ENCODE results near the gene CARD9. TPM values are rescaled to one million over a fixed set of nuclear protein-coding genes. Genes with fewer than 3 reads are reported as not detected.
A peak's percentile ranks its signal among the peaks of the same experiment; 100 is the strongest.
"Not testable (repeated sequence)": the region's sequence is repeated elsewhere in the genome, so short reads cannot be mapped to it uniquely, and the experiment has no call there.

Gene CARD9
- total RNA-seq, 3 donors from 2014 or later = 2.2 to 2.4 (median 2.2) TPM

DNA sequence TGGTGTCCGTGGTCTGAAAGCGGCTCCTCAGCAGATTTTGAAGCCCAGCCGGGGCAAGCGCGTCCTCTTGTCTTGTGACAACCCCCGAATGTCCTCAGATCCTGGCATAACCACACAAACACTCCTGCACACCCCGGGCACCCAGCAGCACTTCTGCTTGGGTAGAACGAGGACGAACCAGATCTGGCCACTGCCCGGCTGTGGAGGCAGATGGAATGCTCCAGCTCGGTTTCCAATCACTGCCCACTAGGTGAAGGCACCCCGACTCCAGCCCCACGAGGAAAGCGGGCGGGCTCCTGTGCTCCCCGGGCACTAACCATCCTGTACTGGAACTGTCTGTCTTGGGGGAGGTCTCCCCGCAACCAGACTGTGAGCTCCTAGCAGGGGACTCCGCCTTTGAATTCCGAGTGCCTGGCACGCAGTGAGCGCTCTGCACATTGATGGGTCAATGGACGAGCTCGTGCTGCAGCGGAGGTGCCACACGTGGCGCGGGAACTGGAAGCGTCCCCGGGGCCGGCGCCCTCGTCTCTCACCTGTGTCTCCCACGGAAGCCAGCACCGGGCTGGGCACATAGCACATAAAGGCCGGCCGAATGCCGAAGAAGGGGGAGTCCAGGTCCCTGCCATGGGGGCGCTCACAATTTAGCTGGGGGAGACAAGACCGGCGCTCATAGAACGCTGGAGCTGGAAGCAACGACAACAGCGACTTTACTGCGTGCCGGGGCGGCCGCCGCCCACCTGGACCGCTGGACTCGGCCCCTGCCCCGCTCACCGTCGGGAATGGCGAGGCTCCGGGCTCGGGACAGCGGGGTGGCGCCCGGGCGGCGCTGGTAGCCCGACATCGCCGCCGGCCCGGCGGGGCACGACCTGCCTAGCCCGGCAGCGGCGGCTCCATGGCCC, 36.3 kb upstream of the CARD9 start:
- DNase-seq = peak in 2 of 3 donors; percentile 45 to 63
- ATAC-seq = peak; percentile 58
- H3K36me3 ChIP-seq (ENCODE audit: low read depth) = peaks cover 7% of the 10 kb centered on the region
- peak overlapping the region; percentile 96 for H3K4me3 ChIP-seq
- TF ChIP-seq, protein P1, sequence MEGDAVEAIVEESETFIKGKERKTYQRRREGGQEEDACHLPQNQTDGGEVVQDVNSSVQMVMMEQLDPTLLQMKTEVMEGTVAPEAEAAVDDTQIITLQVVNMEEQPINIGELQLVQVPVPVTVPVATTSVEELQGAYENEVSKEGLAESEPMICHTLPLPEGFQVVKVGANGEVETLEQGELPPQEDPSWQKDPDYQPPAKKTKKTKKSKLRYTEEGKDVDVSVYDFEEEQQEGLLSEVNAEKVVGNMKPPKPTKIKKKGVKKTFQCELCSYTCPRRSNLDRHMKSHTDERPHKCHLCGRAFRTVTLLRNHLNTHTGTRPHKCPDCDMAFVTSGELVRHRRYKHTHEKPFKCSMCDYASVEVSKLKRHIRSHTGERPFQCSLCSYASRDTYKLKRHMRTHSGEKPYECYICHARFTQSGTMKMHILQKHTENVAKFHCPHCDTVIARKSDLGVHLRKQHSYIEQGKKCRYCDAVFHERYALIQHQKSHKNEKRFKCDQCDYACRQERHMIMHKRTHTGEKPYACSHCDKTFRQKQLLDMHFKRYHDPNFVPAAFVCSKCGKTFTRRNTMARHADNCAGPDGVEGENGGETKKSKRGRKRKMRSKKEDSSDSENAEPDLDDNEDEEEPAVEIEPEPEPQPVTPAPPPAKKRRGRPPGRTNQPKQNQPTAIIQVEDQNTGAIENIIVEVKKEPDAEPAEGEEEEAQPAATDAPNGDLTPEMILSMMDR (IDR thresholded peaks at IDR 0.05) = no peak
- intact Hi-C loops (cut with DNase I, micrococcal nuclease) = no loop called here
- peaks cover 16% of the 10 kb centered on the region for H3K4me1 ChIP-seq (ENCODE audit: low read depth)
- no peaks in the 10 kb centered on the region for H3K9me3 ChIP-seq

DNA sequence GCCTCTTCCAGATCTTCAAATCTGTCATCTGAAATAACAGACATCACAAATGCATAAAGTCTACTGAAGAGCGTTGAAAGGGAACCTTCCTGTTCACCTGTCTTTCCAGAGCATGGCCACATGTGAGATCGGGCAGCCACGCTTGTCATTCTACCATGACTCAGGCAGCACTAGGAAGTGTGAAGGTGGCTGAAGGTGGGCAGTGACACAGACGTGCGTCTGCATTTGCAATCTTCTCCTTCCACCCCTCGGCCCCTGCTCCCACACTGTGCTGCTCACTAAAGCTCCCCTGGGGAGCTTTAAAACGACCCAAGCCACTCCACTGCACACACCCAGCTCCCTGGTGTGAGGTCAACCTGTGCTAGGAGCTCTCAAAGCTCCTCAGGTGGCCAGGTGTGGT, 34.4 kb upstream of the CARD9 start:
- peaks cover 4% of the 10 kb centered on the region for H3K36me3 ChIP-seq (ENCODE audit: low read depth)
- intact Hi-C loops (cut with DNase I, micrococcal nuclease) = no loop called here

DNA sequence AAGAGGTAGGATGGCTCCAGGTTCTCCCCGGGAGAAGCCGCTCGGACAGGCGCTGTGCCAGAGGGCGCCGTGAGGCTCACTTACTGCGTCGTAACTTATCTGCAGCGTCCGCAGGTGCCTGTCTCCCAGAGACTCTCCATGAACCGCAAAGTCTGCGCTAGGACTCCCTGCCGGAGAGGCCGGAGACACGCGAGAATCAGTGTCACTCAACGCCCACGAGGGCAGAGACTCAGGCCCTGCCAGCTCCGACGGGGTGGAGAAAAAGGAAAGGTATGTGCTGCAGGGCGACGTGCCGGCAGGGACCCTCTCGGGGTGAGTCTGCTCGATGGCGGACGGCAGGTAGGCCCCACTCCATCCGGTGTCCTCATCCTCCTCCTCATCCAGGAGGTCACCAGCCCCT, 33.6 kb upstream of the CARD9 start:
- ATAC-seq = not testable (repeated sequence)

More for the DNA sequence above, 34.4 kb upstream of the CARD9 start:
- Histone ChIP-seq H3K4me3 (no peak overlapping the region), H3K9me3 (no peaks in the 10 kb centered on the region), H3K4me1 (ENCODE audit: low read depth) (peaks cover 22% of the 10 kb centered on the region)
- ATAC-seq (no peak), DNase-seq (no peak)
- TF ChIP-seq, protein P1 (IDR thresholded peaks at IDR 0.05) = no peak

DNA sequence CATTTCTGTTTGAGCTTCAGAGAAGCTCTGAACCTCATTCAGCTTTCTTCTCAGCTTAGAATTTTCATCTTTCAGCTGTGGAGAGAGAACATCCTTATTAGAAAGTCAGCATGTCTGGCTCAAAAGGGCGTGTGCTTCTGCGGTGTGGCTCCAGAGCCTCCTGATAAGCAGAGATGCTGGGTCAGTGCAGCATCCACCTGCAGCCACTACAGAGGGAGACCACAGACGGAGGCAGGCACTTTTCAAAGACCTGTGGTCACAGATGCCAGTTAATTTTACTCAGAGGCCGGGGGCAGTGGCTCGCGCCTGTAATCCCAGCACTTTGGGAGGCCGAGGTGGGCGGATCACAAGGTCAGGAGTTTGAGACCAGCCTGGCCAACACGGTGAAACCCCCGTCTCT, 32.4 kb upstream of the CARD9 start:
- H3K9me3 ChIP-seq; DNase-seq; H3K4me3 ChIP-seq; H3K36me3 ChIP-seq (ENCODE audit: low read depth); ATAC-seq; intact Hi-C loops (cut with DNase I, micrococcal nuclease): not testable (repeated sequence)
- peaks cover 12% of the 10 kb centered on the region for H3K4me1 ChIP-seq (ENCODE audit: low read depth)

More for the DNA sequence above, 33.6 kb upstream of the CARD9 start:
- DNase-seq; H3K9me3 ChIP-seq; H3K36me3 ChIP-seq (ENCODE audit: low read depth); intact Hi-C loops (cut with DNase I, micrococcal nuclease); H3K4me3 ChIP-seq: not testable (repeated sequence)
- H3K4me1 ChIP-seq (ENCODE audit: low read depth) = peaks cover 22% of the 10 kb centered on the region

DNA sequence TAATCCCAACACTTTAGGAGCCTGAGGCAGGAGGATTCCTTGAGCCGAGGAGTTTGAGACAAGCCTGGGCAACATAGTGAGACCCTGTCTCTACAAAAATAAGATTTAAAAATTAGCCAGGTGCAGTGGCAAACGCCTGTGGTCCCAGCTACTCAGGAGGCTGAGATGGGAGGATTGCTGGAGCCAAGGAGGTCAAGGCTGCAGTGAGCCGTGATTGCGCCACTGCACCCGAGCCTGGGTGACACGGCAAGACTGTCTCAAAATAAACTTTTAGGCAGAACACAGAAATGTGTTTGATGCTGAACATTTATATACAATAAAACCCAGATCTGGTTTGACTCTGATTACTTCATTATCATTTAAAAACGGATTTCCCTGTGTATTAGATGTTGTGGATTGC, 32.0 kb upstream of the CARD9 start:
- Histone ChIP-seq H3K9me3 (no peaks in the 10 kb centered on the region), H3K4me1 (ENCODE audit: low read depth) (peaks cover 16% of the 10 kb centered on the region), H3K36me3 (ENCODE audit: low read depth) (peaks cover 4% of the 10 kb centered on the region), H3K4me3 (no peak overlapping the region)
- ATAC-seq (no peak), DNase-seq (no peak)
- intact Hi-C loops (cut with DNase I, micrococcal nuclease) = no loop called here
- TF ChIP-seq, protein P1 (IDR thresholded peaks at IDR 0.05) = no peak

DNA sequence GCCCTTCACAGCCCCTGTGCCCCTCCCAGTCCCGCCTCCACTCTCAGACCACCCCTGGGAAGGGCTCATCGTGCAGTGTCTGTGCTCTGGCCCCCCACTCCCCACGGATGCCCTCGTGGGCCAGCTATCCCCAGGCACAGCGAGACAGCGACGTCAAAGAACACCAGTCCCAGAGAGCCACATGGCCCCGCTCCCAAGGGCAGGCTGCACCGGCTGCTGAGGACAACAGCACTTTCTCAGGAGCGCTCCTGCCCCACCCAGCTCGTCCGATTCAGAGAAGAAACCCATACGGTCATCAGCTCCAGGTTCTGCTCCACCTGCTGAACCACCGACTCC, 31.3 kb upstream of the CARD9 start:
- ATAC-seq = no peak
- no peaks in the 10 kb centered on the region for H3K9me3 ChIP-seq
- intact Hi-C loops (cut with DNase I, micrococcal nuclease) = no loop called here

More for the DNA sequence above, 31.3 kb upstream of the CARD9 start:
- H3K4me1 ChIP-seq (ENCODE audit: low read depth) = peaks cover 19% of the 10 kb centered on the region
- TF ChIP-seq, protein P1 (IDR thresholded peaks at IDR 0.05) = no peak
- no peak overlapping the region for H3K4me3 ChIP-seq
- peaks cover 4% of the 10 kb centered on the region for H3K36me3 ChIP-seq (ENCODE audit: low read depth)
- no peak for DNase-seq

All from mucosa of descending colon (tissue), 3 donors.